BE2C (cell line): ENCODE results near the gene CD52.

Source experiments
- DNase-seq: peaks from one replicate; pipeline ENCODE4 v3.0.0-alpha.2; 2020
- H3K27me3 ChIP-seq: fragments of 250-450 bp; sonication (Bioruptor Pico); 2 replicates; pipeline ENCODE4 v1.5.1; 2020; ENCODE audit warnings: mild to moderate bottlenecking
- H3K36me3 ChIP-seq: fragments of 250-450 bp; sonication (Bioruptor Pico); 2 replicates; pipeline ENCODE4 v1.5.1; 2020; ENCODE audit warnings: mild to moderate bottlenecking
- H3K4me1 ChIP-seq: fragments of 250-450 bp; sonication (Bioruptor Pico); 2 replicates; pipeline ENCODE4 v1.5.1; 2020
- H3K4me3 ChIP-seq: 2 replicates; pipeline ENCODE4 v1.5.1; 2011; ENCODE audit warnings: low read depth, low read length
- H3K9me3 ChIP-seq: fragments of 250-450 bp; sonication (Bioruptor Pico); 2 replicates; pipeline ENCODE4 v1.5.1; 2020
- CTCF ChIP-seq: IDR thresholded peaks from 2 replicates; pipeline ENCODE4 v1.5.1; 2012; ENCODE audit warnings: mild to moderate bottlenecking, low read depth, low read length

Gene CD52

DNA sequence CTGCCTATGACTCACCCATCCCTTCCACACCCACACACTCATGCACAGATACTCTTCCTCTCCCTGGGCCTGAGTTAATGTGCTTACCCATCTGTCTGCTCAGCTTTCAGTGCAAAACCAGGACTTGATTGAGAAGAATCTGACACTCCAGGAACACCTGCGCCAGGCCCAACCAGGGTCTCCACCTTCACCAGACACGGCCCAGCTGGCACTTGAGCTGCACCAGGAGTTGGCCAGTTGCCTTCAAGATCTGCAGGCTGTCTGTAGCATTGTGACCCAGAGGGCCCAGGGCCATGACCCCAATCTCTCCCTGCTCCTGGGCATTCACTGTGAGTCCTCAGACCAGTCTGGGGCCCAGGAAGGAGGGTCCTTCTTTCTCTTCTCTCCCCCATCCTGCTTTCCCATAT lies 41.3 kb upstream of the CD52 start:
- peaks cover 15% of the 10 kb centered on the region for H3K36me3 ChIP-seq
- no peak for DNase-seq
- H3K27me3 ChIP-seq: no peaks in the 10 kb centered on the region
- H3K4me1 ChIP-seq: peaks cover 11% of the 10 kb centered on the region
- no peak for TF ChIP-seq CTCF
- no peak overlapping the region for H3K4me3 ChIP-seq
- no peaks in the 10 kb centered on the region for H3K9me3 ChIP-seq

GRCh38 chr1:26277261-26277661 lies 40.5 kb upstream of the CD52 start:
- Histone ChIP-seq H3K36me3 (peaks cover 15% of the 10 kb centered on the region), H3K9me3 (no peaks in the 10 kb centered on the region), H3K4me3 (no peak overlapping the region), H3K27me3 (no peaks in the 10 kb centered on the region), H3K4me1 (peaks cover 11% of the 10 kb centered on the region)
- no peak for DNase-seq
- TF ChIP-seq CTCF: no peak

GRCh38 chr1:26277719-26278118 lies 40.0 kb upstream of the CD52 start:
- peaks cover 11% of the 10 kb centered on the region for H3K4me1 ChIP-seq
- H3K27me3 ChIP-seq: no peaks in the 10 kb centered on the region
- no peak for DNase-seq
- H3K4me3 ChIP-seq: no peak overlapping the region
- peaks cover 15% of the 10 kb centered on the region for H3K36me3 ChIP-seq
- TF ChIP-seq CTCF: no peak
- H3K9me3 ChIP-seq: no peaks in the 10 kb centered on the region

DNA sequence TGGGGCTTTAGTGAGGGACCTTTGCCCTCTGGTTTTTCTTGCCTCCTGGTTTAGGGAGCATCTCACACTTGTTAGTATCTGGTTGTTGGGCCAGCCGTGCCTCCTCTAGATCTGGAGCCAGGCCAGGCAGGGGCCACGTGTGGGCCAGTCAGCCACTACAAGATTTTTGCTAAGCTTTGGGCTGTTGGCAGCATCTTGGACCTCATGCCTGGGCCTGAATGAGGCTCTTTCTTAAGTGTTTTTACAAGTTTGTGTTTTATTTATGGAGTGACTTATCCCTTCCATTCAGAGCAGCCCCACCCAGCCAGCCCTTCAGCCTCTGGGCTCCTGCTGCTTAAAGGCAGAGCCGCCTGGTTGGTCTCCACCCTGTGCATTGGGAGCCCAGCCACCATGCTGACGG lies 39.5 kb upstream of the CD52 start:
- peaks cover 11% of the 10 kb centered on the region for H3K4me1 ChIP-seq
- no peak for DNase-seq
- no peak overlapping the region for H3K4me3 ChIP-seq
- H3K27me3 ChIP-seq: no peaks in the 10 kb centered on the region
- TF ChIP-seq CTCF: no peak
- no peaks in the 10 kb centered on the region for H3K9me3 ChIP-seq
- peaks cover 15% of the 10 kb centered on the region for H3K36me3 ChIP-seq

DNA sequence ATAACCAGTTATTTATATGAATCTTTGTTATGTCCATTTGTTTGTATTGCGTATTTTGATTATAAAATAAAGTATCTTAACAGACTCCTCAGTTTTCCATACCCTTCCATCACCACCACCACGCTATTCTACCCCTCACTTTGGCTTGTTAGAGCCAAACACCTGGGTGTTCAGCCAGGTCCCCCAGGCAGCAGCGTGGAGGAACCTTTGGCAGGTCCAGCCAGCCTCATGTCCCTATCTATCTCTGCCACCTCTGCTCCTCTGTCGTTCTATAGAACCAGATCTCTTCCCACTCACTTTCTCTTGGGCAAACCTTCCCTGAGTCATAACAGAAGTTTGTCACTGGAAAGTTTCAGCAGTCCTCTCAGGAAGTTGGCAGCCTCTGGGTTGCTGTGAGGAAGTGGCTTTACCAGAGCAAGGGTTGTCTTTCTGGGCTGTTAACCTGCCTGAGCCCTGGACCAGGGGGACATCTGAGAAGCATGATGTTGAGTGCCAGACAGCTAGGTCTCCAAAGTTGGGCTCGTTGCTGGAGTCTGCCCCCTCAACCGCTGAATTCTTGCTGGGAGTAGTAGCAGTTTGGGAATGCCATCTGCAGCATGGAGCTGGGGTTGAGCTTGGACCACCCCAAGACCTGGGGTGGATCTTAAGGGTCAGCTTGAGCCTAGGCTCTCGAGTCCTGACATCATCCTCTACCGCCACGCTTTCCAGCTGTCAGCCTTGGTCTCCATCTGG lies 38.9 kb upstream of the CD52 start:
- no peak for DNase-seq
- TF ChIP-seq CTCF: no peak
- Histone ChIP-seq H3K4me1 (peaks cover 11% of the 10 kb centered on the region), H3K9me3 (no peaks in the 10 kb centered on the region), H3K27me3 (no peaks in the 10 kb centered on the region), H3K4me3 (peak overlapping the region; percentile 63), H3K36me3 (peaks cover 15% of the 10 kb centered on the region)

DNA sequence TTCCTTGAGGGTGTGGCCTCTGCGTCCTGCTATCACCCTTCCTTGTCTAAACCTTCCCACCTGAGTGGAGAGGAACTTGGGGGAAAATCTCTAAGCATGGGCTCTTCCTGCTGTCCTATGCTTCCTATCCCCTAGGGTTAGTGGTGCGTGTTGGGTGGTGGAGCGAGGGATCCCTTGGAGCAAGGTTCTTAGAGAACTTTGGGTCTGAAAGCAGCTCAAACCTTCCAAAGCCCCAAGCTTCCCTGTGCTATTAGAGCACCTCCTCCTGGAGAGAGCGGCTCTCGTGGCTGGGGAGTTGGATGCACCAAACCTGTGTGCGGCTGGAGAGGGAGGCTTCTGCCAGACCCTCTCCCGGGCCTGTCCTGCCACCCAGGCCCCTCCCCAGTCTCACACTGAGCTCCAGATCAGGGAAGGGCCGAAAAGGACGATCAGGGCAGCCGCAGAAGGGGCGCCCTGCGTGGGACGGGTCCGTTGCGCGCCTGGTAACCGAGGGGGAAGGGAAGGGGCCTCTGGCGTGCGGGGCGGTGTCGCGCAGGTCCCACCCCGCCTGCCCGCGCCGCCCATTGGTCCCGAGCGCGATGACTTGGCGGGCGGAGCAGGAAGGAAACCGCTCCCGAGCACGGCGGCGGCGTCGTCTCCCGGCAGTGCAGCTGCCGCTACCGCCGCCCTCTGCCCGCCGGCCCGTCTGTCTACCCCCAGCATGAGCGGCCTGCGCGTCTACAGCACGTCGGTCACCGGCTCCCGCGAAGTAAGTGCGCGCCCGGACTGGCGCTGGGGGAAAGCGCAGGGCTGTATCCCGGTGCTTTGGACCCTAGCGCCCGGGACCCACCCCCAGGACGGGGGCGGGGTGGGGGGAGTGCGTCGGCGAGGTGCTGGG lies 38.1 kb upstream of the CD52 start, which contains the start of gene SH3BGRL3:
Gene SH3BGRL3 (plus strand): TSS at position 631 of the 877 bp plus-strand sequence. CDS start 70 bp downstream, at position 701.
- peak; percentile 57 for TF ChIP-seq CTCF
- no peaks in the 10 kb centered on the region for H3K27me3 ChIP-seq
- no peaks in the 10 kb centered on the region for H3K9me3 ChIP-seq
- DNase-seq: peak; percentile 82
- H3K4me1 ChIP-seq: peaks cover 11% of the 10 kb centered on the region
- H3K4me3 ChIP-seq: peak within 1 kb of the TSS; percentile 63
- H3K36me3 ChIP-seq: peaks cover 15% of the 10 kb centered on the region
